NCI-H1092 treated with DMSO at 0.1 percent for 48 hours (cell line): ENCODE data around the gene TAF6L.
"Not testable (repeated sequence)": the region's sequence is repeated elsewhere in the genome, so short reads cannot be mapped to it uniquely, and the experiment has no call there.

Source experiments
- DNase-seq: peaks from one replicate; lab custom pipeline; 2025; lab: John Stamatoyannopoulos, UW

The TAF6L gene

DNA sequence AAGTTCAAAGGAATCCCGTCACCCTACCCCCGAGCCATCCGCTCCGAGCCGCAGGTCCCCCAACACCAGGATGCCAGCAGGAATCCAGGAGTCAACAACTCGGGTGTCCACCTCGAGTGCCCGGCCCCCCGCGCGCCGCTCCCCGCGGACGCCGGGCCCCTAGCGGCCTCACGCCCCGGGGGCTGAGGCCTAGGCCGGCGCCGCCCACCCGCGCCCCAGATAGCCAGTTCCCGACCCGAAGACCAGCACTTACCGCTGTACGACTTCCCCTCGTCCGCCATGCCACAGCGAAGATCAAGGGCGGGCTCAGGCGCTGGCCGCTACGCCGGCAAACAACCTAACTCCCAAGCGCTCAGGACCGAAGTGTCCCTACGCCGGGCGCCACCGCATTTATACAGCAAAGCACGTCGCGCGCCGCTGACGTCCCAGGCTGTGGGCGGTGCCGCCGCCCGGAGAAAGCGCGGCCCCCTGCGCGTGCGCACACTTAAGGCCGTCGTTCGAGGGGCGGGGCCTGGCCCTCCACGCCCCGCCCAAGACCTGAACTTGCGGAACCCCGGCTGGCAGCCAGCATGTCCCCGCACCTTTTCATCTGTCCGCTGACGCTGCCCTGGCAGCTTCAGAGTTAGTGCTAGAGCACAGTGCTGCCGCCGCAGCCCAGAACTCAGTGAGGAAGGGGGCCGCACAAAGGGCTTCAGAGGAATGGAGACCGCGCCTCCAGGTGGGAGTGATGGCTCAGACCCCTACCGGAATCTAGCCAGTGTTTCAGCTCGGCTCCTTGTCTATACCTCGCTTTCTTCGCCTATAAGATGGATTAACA, 34.1 kb downstream of the TAF6L start, which contains the start of gene NXF1:
TSS of gene NXF1 (minus strand) at position 365 of the 817 bp plus-strand sequence. CDS start at position 281, 84 bp downstream.
- peak; percentile 96 for DNase-seq

DNA sequence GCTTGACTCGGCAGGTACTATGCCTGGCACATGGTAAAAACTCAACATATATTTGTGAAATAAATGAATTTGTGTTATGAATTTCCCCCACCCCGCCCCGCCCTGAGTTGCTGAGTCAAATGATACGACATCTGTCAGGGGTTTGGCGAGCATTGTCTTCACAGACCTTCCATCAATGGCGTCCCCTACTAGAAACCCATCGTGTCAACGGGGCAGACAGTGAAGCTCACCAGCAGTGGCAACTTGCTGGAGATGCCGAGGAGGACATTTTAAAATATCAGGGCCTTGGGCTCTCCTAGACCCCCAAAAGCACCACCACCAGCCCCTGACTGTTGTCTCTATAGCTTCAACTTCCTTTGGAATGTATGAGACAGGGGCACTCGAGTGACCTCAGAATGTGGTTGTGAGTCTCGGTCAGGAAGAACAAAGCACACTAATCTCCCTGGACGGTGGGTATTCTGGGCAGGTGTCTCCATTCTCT, 34.8 kb downstream of the TAF6L start:
- DNase-seq, result peak; percentile 70

DNA sequence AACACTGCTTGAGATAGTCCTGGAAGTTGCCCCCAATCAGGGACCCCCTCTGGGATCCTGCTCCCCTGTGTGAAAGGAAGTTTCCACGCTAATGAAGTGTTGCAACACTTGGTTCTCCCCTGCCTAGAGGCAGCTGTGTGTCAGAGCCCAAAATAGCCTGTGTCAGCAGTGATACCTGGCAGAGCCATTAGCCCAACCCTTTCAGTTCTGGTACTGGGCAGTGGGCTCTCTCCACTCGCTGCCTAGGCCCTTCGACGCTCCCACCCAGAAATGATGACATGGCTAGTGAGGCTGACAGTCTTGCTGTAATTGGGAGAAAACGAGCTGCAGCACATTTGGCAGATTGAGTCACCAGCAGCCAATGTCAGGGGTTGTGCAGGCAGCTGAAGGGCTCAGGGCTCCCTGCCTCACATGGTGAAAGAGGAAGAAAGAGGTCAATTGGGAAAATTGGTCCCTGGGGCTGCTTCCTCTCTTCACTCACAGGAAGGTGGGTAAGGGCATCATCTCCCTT, 35.5 kb downstream of the TAF6L start:
- no peak for DNase-seq

DNA sequence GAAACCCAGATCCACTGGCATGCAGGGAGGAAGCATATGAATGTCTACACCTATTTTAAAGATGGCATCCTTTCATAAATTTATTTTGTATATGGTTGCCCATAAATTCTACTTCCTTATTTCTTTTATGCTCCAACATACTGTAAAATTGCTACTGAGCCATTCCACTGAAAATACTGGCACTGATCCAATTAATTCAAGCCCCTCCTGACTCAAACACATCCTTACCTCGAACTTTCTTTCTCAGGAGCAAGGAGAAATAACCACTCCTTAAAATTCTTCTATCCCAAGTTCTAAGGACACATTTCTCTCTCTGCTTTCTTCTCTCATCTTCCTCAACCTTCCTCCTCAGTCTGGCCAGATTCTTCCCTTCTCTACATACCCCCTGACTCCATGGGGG, 39.6 kb downstream of the TAF6L start:
- DNase-seq, result no peak

DNA sequence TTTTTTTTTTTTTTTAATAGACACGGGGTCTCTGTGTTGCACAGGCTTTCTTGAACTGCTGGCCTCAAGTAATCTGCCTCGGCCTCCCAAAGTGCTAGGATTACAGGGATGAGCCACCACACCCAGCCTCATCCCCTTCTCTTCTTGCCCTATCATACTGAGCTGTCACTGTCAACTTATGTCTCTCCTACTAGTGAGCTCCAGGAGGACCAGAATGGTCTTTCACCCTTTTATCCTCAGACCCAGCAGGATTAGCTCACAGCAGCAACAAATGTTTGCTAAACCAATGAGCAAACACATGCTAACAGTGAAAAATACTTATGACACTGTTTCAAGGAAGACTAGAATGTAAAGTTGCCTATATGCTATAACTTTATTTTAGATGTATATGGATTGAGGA, 40.5 kb downstream of the TAF6L start:
- no peak for DNase-seq

DNA sequence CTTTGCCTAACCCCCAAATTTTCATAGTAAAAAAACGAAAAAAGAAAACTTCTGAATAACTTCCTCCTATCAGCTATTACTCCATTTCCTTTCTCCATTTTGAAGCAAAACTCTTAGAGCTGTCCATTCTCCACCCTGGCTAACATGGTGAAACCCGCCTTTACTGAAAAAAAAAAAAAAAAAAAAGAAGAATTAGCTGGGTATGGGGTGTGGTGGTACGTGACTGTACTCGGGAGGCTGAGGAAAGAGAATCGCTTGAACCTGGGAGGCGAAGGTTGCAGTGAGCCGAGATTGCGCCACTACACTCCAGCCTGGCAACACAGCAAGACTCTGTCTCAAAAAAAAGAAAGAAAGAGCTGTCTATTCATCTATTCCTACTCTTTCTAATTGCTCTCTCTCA, 45.4 kb downstream of the TAF6L start:
- DNase-seq, result no peak

DNA sequence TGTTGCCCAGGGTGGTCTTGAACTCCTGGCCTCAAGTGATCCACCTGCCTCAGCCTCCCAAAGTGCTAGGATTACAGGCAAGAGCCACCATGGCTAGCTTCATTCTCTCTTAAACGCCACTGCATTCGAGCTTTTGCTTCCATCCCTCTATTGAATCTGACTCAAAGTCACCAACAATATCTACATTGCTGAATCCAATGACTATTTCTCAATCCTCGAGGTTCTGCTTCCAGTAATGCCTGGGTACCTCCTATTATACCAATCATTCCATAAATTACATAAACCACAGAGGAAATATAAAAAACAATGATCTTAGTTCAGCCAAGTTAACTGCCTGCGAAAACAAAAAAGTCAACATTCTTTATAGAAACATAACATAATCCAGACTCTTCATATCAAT, 45.9 kb downstream of the TAF6L start:
- no peak for DNase-seq

DNA sequence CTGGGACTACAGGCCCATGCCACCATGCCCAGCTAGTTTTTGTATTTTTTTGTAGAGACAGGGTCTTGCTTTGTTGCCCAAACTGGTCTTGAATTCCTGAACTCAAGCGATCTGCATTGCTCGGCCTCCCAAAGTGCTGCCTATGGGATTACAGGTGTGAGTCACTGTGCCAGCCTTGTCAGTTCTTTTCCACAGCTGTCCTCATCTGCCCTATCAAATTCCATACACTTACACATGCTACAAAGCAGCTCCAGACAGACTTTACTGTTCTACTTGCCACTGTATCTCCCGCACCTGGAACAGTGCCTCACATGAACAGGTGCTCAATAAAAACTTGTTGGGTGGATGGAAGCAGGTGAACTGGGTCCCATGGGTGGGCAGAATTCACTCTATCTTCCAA, 52.5 kb downstream of the TAF6L start:
- no peak for DNase-seq

DNA sequence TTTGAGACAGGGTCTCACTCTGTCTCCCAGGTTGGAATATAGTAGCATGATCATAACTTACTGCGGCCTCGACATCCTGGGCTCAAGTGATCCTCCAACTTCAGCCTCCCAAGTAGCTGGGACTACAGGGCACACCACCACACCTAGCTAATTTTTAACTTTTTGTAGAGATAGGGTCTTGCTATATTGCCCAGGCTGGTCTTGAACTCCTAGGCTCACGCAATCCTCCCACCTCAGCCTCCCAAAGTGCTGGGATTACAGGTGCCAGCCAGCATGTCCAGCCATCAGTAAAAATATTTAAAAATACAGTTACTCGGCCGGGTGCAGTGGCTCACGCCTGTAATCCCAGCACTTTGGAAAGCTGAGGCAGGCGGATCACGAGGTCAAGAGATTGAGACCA, 56.9 kb downstream of the TAF6L start:
- not testable (repeated sequence) for DNase-seq

DNA sequence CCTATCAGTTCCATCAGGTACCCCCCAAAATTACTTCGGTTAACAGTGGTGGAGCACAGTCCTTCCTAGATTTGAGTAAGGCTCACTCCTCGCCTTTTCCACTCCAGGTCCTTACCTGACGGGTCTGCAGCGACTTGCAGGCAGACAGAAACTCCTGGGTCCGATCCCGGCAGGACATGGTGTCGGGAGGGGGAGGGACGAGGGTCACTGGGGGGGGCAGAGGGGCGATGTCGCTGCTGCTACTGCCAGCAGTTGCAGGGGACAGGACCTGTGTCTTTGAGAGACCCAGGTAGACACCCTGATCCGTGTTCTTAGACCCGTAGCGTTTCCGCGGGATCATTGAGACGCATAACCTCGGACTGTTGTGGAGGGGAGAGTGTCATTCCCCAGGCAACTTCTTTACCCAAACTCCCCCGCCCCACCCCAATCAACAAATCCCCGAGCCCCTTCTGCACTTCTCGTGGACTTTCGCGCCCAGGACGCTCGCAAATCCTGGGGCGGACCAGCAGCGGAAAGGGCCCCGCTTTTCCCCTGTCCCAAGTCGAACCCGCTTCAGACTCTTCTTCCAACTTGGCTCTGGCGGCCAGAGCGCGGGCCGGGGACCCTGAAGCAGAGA, 59.8 kb downstream of the TAF6L start:
- DNase-seq, result no peak

DNA sequence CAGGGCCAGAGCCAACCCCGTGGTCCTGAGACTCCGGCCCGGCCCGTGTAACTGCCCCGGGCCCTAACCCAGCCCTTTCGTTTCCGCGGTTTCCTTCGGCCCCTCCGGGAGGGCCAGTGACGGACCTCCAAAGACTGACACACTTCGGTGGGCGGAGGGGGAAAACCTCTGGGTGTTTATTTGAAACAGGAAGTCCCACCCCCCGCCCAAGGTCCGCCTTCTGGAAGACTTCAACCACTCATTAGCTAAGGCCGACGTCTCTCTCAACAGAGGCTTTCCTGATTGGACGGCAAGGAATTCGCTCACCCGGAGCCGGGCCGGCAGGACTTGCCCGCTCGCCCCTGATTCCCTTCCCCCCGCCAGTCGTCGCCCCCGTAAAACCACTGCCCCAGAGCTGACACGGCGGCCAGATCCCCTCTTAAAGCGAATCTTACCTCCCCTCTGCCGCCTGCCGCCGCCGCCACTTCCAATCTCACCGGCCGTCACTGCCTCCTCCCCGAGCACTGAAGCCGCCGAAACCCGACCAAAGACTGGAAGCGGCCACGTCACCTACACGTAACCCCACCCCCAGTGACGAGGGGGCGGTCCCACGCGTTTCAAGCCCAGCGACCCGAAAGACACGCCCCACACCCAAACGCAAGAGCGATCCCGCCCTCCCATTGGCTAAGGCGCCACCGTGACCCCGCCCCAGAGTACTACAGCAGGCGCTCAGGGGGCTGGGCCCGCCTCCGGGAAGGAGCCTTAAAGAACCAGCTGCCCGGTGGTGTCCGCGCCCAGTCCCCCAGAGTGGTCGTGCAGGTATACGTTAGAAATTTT, 60.5 kb downstream of the TAF6L start, which contains the start of gene STX5:
TSS of gene STX5 (minus strand) at position 532 of the 816 bp plus-strand sequence. CDS start 808 bp downstream, outside the sequence.
- peak; percentile 100 for DNase-seq

DNA sequence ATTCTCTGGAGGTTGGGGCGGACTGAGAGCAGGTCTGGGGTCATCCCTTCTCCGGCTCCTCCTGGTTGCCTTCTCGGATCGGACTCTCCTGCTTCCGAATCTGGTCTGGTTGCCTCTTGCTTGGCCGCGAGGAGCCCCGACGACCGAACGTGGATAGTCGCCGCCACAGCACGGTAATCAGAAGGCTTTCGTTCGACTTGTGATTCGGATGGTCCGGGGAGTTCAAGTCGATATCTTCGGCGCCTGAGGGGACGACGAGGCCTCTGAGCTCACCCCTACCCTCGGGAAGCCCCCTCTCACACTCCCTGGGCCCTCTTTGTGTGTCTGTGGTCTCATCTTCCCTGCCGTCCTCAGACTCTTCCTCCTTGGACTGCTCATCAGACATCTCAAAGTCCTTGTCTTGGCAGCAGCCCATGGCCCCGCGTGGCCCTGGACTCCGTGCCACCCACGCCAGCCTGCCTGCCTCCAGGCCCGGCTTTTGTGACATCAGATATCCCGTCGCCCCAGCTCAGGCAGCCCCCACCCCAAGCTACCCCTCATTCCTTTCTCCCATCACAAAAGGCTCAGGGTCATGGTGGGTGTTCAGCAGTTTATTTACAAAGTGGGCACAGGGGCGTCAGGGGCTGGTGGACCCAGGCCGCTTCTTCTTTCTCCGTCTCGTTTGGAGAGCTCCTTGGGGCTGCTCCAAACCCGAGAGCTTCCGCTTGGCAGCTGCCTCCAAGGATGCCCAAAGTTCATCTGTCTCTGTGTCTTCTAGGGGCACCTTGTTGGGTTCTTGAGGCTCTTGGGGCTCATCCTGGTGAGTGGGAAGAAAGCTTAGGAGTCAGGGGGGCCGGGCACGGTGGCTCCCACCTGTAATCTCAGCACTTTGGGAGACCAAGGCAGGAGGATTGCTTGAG, 61.4 kb downstream of the TAF6L start, which contains the start of gene TEX54:
TSS of gene TEX54 (minus strand) at position 506 of the 899 bp plus-strand sequence.
- DNase-seq, result no peak

DNA sequence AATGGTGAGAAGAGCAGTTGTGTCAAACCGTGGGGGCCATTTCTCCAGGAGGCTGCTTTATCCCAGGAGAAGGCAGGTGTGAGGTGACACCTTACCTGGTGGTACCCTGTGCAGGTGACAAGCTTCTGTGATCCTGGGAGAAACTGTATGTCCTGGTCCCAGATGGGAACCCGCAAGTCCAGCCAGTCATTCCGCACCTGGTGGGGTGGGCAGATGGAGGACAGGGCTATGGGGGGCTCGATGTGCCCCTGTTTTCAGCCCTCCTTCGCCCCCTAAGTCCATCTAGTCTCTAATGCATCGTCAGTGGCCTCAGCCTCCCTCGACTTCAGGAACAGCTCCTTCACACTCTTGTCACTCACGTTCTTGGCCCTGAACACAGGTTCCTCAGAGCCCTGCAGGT, 64.1 kb downstream of the TAF6L start:
- DNase-seq, result no peak
